HG03469 (cell line): ENCODE results near the gene SLC2A10.

Source experiments
- ATAC-seq: cut with Tn5 transposase; IDR thresholded peaks from one replicate; pipeline ENCODE4 v1.9.1; 2021; ENCODE audit warnings: mild to moderate bottlenecking, moderate library complexity, moderate number of reproducible peaks; ENCODE audit not compliant: unreplicated experiment

The SLC2A10 gene

GRCh38 chr20:46758929-46759669 is 49.6 kb downstream of the SLC2A10 start:
- no peak for ATAC-seq

- no peak for ATAC-seq
Observed at GRCh38 chr20:46761566-46761965, 52.1 kb downstream of the SLC2A10 start.

- no peak for ATAC-seq
Observed at GRCh38 chr20:46764068-46764467, 54.6 kb downstream of the SLC2A10 start.

- no peak for ATAC-seq
Observed at GRCh38 chr20:46765506-46766120, 56.2 kb downstream of the SLC2A10 start.

- ATAC-seq, result no peak
Observed at GRCh38 chr20:46767127-46767761, 57.8 kb downstream of the SLC2A10 start.

GRCh38 chr20:46770330-46771194 is 61.1 kb downstream of the SLC2A10 start:
- ATAC-seq, result no peak

GRCh38 chr20:46771195-46771588 is 61.7 kb downstream of the SLC2A10 start:
- ATAC-seq, result no peak

GRCh38 chr20:46772901-46773300 is 63.5 kb downstream of the SLC2A10 start:
- ATAC-seq, result no peak

- ATAC-seq, result no peak
Observed at GRCh38 chr20:46773680-46774079, 64.2 kb downstream of the SLC2A10 start.

GRCh38 chr20:46774236-46774635 is 64.8 kb downstream of the SLC2A10 start:
- no peak for ATAC-seq

GRCh38 chr20:46774943-46775560 is 65.6 kb downstream of the SLC2A10 start:
- ATAC-seq, result no peak

- no peak for ATAC-seq
Observed at GRCh38 chr20:46775806-46776205, 66.4 kb downstream of the SLC2A10 start.

GRCh38 chr20:46777331-46777730 is 67.9 kb downstream of the SLC2A10 start:
- ATAC-seq, result no peak

- ATAC-seq, result no peak
Observed at GRCh38 chr20:46779831-46780230, 70.4 kb downstream of the SLC2A10 start.

- no peak for ATAC-seq
Observed at GRCh38 chr20:46784436-46785127, 75.1 kb downstream of the SLC2A10 start.
